GM19468 (cell line): ENCODE results near the gene TMIE.

ENCODE experiments used
- ATAC-seq: cut with Tn5 transposase; IDR thresholded peaks from one replicate; pipeline ENCODE4 v1.9.1; 2021; ENCODE audit warnings: mild to moderate bottlenecking, moderate library complexity, moderate number of reproducible peaks; ENCODE audit not compliant: unreplicated experiment; ENCODE audit errors: extremely low read depth

TMIE gene

GRCh38 chr3:46705751-46706552 is 4.8 kb downstream of the TMIE start:
- no peak for ATAC-seq

DNA sequence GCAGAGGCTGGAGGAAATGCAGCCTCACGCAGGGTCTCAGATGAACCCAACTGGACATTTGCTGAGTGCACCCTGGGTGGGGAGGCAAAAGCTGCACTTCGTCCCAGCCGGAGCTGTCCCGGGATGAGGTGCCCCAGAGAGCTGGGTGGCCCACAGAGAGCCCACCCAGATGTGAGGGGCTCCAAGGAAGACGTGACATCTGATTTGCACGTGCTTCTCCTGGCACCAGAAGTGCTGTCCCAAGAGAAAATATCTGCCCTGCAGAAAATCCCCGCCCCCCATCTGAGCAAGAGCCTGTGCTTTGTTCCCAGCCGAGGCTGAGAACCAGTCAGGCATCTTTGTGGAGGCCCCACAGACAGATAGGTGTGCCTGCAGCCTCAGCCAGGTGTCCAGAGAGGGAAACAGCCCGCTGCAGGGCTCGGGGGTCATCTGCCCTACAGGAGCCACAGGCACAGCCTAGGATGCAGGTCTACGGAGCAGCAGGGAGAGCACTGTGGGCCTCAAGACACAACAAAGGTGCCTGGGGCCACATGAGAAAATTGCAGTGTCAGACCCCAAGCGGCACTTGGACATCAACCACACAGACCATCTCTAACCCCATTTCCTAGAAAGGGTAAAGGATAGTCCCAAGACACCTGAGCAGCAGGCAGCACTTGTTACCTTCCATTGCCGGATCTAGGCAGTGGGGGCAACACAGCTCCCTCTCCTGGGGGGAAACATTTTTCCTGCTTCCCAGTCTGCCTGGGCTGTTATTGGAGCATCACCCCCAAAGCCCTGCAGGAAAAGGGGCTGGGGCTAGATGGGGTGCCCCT is 5.8 kb downstream of the TMIE start:
- ATAC-seq, result no peak

- no peak for ATAC-seq
These were observed 6.4 kb downstream of the TMIE start for GRCh38 chr3:46707601-46708011.

- ATAC-seq, result no peak
These were observed 7.4 kb downstream of the TMIE start for GRCh38 chr3:46708401-46709156.

DNA sequence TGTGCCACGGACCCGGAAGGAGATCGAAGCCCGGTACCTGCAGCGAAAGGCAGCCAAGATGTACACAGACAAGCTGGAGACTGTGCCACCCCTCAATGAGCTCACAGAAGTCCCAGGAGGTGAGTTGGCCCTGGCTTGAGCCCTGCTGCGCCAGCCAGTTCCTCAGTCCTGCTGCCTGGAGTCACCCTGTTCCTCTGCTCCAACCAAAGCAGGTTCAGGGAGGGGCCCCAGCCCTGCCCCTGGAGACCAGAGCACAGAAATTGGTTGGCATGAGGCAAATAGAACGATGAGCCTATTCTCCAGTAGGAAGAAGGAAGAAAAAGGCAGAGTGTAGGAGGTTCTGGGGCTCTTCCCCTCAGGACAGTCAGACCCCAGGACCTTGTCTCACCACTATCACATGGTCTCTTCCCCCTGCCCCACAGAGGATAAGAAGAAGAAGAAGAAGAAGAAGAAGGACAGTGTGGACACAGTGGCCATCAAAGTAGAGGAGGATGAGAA is 8.0 kb downstream of the TMIE start:
- ATAC-seq, result no peak

DNA sequence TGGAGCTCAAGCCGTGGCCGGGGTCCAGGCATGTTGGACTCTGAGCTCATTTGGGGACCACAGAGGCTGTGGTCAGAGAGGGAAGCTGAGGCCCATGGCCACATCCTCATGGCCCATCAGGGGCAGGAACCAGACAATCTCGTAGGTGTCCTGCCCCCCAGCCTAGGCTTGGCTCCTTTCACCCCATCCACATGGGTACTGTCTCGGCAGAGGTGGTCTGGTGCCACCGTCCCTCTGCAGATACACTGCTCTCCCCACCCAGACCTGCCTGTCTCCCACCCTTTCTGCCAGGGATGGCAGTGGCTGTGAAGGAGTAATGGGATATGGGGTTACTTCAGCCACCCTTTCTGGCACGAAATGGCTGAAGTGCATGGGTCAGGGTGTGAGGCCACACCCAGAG is 8.5 kb downstream of the TMIE start:
- ATAC-seq, result no peak

GRCh38 chr3:46710229-46710628 is 9.0 kb downstream of the TMIE start:
- ATAC-seq, result no peak

- no peak for ATAC-seq
These were observed 9.6 kb downstream of the TMIE start for GRCh38 chr3:46710671-46711295.

DNA sequence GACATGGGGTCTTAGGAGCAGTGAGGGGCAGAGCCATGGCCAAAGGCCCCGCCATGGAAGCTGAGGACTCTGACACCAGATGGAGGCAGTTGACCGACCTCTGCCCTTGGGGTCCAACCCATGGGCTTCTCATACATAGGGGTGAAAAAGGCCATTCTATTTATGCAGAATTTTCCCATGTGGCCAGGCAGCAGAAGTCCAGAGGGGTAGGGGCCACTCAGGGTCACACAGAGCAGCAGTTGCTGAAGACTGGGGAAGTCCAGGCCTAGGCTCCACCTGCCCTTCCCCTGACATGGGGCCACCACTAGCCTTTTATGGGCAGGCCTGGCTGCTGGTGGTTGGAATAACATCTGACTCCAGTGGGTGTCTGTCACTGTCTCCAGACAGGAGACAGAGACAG is 10.1 kb downstream of the TMIE start:
- ATAC-seq, result no peak

- ATAC-seq, result no peak
These were observed 10.6 kb downstream of the TMIE start for GRCh38 chr3:46711760-46712159.

- ATAC-seq, result no peak
These were observed 11.2 kb downstream of the TMIE start for GRCh38 chr3:46712191-46713049.

- no peak for ATAC-seq
These were observed 12.1 kb downstream of the TMIE start for GRCh38 chr3:46713050-46713897.

DNA sequence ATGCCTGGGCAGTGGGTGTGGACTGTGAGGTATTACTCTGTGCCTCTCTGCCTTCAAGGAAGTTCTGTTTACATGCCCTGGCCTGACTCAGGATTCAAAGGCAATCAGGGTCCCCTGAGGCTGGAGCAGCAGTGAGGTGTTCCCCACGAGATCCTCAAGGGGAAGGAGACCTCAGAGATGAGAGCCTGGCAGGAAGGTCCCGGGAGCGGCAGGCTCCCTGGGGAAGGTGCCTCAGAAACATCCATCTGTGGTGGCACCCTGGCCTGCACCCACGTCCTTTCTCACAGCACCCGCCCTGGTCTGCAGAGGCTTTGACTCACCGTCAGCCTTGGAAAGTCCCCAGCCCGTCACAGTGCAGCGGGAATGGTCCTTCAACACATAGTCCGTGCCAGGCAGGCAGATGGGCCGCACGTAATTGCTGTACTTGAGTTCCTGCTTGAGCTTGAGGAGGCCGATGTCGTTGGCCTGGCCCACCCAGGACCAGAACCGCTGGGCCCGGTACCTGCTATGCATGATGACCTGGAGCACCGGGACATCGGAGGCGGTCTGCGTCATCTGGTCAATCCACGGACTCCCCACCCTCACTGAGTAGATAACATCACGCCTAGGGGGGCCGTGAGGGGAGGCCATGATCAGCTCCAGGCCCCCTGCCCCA is 12.8 kb downstream of the TMIE start:
- no peak for ATAC-seq

GRCh38 chr3:46714728-46715506 is 13.7 kb downstream of the TMIE start:
- ATAC-seq, result no peak

GRCh38 chr3:46715507-46716175 is 14.4 kb downstream of the TMIE start:
- ATAC-seq, result no peak
